GM19023 (cell line): Measurements from ENCODE around the gene TGFBR2.

Experiments
- ATAC-seq: cut with Tn5 transposase; IDR thresholded peaks from one replicate; pipeline ENCODE4 v1.9.1; 2021; ENCODE audit warnings: mild to moderate bottlenecking, moderate library complexity; ENCODE audit not compliant: unreplicated experiment

Gene TGFBR2

DNA sequence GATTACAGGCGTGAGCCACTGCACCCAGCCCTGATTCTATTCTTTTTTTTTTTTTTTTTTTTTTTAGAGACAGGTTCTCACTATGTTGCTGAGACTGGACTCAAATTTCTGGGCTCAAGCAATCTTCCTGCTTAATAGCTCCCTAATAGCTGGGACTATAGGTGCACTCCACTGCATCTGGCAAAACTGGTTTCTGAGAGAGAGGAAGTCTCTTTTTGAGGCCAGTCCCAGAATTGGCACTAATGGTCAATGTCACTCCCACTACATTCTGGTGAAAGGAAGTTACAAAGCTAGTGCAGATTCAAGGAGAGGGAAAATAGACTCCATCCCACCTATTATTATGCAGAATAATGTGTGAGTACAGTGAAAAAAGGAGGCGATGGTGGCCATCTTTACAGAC is 5.8 kb upstream of the TGFBR2 start:
- ATAC-seq = no peak

DNA sequence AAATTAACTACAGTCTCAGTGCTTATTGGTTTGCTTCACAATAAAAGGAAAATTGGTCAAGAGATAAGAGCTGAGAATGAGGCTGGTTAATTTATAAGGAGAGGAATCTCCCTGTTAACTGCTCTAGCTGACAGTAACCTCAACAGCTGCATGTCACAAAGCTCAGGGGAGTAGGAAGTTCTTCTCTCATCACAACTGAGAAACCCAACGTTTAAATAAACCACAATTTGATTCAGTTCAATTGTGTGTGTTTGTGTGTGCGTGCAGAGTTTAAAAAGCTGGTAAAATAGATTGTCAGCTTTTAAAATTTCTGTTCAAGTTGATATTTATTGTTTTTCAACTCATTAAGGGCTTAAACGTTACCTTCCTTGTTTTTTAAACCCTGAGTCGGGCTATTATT is 3.5 kb upstream of the TGFBR2 start:
- ATAC-seq = no peak

DNA sequence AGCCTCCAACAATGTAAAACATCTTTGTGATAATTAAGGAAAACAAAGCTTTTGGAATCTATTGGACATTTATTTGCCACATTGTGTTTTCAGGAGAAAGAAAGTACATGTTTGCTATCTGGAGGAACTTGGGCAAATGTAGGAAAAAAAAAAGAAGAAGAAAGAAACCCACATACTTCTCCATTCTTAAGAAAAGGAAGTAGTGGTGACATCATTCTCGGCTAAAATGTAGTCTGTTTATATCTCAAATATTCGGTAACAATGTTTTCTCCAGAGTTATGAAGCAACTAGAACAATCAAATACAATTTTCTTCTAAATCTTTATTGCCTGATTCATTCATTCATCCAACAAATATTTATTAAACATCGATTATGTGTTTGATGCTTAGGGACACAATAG is 2.3 kb upstream of the TGFBR2 start:
- ATAC-seq = no peak

DNA sequence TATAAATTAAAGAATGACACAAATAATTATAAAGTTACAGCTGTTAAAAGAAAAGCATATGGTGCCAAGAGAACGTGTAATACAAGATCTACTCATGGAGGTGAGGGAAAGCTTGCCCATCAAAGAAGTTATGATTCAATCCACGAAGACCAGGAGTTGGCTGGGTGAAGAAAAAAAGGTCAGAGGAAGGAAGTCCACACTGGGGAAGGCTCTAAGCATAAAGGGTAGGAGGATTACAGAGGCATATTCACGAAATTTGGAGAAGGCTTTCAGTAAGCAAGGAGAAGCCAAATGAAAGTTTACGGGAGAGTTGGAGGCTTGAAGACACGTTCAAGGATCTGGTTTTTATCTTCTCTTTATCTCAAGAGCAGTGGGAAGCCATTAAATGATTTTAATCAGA is 1.8 kb upstream of the TGFBR2 start:
- no peak for ATAC-seq

DNA sequence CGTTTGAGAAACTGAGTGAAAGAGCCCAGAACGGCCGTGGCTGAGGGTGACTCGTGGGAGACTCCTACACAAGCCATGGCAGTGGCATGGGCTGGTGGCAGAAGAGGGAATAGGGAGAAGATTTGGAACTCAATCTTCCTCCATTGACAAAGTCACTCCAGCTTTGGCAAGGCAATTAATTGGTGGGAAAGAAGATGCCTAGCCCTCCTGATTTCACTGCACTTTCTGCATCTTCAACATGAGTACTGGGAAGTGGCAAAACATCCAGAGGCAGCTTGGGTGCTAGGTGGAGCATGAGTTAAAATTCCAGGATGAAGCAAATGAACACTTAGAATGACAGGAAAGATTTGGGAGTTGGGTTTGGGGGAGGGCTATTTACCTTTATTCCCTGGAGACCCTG is 1.4 kb upstream of the TGFBR2 start:
- ATAC-seq = no peak

DNA sequence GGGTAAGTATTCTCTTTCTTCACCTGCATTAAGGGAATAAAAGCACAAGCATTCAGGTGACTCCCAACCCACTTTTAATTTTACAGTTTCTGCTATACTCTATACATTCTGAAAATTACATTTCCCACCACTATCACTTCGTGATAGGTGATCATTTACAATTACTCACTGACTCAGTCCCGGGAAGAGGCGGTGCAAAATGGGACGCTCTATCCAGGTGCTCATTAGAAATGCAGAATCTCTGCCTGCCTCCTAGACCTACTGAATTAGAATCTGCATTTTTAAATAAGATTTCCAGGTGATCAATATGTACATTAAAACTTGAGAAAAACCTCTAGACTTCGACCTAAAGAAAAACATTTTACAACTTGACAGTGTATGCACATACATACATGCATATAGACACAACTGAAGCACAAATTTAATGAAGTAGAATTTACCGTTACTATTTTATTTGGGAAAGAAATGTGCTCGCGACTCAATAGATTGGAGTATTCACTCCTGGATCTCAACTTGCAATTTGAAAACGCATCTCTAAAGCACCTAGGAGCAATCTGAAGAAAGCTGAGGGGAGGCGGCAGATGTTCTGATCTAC is 598 bp upstream of the TGFBR2 start:
- ATAC-seq = no peak

DNA sequence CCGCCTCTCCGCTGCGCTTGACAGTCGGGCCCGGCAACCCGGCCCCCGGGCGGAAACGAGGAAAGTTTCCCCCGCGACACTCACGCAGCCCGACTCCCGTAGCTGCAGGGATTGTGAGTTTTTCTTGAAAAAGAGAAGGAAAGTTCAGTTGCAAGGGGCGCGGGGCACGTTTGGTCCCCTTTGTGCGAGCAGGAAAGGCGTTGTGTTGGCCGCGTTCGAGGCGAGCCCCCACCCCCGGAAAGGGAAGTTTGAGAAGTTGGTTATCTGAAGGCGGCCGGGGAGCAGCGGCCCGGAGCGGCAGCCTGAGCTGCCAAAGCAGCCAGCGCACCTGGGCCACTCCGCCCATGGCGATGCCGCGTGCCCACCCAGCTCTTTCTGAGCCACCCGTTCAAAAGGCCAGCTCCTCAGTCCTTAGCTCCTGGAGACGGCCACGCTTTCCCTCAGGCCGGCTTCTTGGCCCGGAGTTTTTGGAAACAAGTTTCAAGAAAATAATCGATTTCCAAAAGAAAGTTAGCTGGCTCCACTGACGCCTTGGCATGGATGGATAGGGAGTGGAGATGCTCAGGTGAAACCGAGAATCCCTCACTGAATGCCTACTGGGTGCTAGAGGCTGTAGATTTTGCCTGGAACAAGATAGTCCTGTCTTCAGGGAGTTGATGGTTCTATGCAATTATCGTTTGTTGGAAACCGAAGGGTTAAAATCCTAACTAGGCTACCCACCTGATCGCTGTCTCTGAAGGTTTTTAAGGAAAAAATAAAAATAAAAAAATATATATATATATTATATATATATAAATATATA is 832 bp downstream of the TGFBR2 start:
- peak; percentile 46 for ATAC-seq

DNA sequence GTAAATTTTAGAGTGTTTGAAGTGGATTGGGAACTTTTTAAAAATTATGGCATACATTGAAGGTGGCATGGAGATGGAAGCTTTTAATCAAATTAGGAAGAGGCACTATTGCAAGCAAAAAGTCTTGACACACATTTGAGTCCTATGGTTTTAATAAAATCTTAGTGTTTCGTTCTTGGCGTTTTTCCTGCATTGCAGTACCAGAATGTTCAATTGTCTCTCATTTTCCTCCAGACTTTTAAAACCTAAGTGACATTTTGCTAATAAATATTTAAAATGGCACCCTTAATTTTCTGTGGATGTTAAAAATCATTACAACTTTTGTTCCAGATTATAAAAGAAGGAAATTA is 2.2 kb downstream of the TGFBR2 start:
- no peak for ATAC-seq

DNA sequence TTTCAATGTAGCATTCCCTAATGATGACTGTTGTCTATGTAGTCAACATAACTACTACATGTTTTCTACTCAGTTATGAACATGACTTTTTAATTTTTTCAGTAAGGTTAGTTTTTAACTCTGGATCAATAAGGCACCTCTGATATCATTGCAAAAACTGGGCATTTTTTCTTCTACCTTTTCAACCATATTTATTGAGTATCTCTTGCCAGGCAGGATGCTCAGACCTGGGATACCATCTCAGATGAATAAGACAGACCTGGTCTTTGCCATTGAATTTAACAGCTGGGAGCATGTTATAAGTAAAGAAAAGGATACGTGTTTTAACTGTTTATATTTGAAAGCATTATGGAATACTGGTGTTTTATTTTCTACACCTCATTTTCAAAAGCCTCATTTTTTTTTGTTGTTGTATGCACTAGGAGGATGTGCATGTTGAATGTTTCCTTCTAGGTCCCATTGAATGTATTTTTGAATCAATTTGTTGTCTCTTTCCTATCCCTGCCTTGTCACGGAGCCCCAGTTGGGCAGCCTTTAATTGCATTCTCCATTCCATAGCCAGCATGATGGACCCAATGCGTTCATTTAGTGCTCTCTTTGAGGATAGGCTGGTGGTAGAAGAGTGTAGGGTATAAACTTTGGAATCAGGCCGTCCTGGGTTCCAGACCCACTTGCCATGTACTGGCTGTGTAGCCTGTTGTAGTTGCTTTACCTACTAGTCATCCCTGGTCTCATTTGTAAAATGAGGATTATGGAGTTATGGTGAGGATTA is 3.7 kb downstream of the TGFBR2 start:
- ATAC-seq = no peak

DNA sequence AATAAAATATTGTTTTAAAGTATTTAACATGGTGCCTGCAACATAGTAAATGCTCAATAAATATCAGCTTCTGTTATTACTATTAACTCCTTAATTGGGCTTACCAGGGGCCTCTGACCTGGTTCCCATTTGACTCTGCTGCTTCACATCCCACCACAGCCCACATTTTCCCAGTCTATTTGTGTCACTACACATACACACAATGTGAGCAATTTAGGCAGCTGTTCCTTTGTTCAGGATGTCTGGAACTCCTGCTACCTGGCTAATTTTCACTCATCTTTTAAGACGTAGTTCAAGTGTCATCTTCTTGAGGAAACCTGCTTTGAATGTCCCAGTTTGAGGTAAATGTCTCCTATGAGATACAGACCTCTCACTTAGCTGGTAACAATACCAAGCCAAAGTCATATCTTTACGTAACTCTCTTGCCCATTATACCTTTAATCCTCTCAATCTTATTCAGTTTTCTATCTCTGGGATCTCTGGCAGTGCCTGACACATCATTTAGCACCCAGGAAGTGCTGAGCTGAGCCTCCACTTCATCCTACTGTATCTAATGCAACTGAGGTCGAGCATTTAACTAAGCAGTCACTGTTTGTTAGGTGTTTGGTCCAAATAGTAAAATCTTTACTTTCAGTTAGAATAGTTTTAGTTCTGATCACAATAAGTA is 4.4 kb downstream of the TGFBR2 start:
- ATAC-seq = no peak

DNA sequence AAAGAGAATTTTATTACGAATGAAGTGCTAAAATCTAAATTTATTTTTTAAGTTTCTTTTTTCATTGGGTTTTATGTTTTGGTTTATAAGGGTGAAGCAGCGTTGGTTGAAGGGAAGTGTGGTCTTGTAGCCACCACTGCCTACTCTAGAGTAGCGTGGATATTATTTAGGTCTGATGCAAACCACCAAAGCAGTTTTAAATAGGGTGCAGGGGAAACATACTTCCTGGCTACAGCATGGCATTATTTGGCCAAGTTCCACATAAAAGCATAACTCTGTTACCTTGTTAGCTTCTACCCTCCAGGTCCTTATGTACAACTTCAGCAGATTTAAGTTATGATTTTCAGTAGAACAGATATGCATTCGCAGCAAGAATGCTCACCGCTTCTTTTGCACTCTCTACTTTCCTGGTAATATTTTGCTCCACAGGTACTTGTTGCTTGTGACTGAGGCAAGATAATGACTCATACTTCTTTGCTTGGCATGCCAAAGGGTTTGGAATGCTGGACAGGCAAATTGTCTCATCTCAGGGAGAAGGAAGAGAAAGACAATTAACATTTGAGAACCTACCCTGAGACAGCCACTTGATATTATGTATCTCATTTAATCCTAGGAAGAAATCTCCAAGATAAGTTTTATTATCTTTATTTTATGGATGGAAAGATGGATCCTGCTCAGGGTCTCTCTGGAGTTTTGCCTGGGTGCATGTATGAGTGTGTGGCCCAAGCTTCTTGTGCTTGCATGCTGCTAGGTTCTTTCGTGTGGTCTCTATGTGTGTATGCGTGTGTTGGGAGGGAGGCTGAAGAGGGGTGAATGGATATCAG is 5.4 kb downstream of the TGFBR2 start:
- no peak for ATAC-seq

DNA sequence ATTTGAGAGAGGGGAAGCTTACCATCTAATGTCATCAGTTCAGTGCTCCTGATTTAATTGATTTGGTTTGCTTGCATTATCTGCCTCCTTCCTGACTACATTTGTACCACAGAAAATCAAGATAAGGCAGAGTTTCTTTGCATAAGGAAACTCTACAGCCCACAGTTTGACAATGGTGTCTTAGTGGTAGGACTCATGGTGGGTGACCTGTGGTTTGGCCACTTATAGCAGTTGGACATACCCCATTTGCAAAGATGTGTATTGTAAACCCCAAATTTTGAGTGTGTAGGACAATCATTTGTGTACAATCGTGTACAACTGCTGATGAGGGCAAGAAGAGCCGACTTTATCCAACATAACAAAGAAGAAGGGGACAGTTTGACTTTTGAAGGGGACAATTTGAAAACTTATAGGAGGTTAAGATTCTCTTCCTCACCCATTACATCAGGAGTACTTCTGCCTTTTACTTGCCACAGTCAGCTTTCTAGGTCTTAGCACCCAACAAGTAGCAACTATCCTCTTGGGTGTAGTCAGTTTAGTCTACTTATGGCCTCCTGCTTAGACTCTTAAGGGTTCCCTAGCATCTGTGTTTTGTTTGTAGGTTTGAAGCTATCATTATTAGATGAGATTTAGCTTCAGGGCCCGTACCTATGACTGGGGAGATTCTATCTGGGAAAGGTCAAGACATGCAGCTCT is 6.2 kb downstream of the TGFBR2 start:
- ATAC-seq = no peak

DNA sequence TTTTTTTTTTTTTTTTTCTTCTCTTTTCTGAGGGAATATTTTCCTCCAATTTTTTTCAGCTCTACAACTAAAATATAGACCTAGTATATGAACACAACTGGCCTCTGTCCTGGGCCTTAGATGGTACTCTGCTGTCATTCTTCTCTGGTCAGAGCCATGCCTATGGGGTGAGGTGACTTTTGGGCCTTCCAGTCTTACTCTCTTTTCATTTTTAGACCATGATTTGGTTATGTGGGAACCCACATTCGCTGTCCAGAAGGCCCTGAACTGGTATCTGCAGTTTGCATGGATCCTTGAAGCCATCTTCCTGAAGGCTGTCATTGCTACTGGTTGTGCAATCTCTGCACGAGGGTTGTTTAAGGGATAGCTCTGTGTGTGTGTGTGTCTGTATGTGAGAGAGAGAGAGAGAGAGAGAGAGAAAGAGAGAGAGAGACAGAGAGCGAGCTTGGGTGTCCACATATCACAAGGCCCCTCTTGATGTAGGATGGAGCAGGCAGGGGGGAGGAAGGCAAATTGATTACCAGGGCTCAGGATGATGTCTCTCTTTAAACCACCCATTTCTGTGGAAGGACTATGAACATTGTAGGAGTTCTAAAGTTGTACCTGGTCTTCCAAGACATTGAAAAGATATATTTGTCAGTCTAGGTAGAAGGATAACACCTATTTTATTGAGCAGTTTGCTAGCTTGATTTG is 6.9 kb downstream of the TGFBR2 start:
- ATAC-seq = no peak

DNA sequence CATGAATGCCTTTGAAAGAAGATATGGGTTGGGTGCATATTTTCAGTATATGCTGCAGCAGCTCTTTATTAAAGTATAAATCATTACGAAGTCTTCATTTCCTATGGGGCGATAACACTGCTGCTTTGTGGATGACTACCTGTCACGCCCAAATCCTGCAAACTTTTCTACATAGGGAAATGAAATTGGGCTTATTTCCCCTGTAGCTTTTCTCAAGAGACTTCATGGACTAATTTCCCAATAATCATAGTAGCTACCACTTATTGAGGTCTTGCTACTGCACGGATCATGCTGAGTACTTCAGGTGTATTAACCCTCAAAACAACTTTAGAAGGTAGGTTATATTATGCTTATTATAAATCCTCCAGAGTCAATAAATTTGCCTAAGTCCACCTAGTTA is 8.0 kb downstream of the TGFBR2 start:
- no peak for ATAC-seq

DNA sequence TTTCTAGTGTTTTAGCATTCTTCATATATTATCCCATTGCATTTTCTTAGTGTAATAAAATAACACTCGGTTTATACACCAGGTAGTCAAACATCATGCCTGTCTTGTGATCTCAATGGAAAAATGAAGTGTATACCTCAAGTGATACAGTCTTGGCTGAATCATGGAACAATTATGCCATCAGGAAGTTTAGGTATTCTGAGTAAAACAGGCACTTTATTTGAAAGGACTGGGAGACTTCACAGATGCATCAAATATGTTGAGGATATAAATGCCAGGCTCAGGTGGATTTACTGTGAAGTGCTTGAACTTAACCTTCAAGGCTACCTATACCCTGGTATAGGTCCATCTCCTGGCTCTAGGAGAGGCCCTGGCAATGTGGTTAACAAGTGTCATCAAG is 8.5 kb downstream of the TGFBR2 start:
- ATAC-seq = no peak

DNA sequence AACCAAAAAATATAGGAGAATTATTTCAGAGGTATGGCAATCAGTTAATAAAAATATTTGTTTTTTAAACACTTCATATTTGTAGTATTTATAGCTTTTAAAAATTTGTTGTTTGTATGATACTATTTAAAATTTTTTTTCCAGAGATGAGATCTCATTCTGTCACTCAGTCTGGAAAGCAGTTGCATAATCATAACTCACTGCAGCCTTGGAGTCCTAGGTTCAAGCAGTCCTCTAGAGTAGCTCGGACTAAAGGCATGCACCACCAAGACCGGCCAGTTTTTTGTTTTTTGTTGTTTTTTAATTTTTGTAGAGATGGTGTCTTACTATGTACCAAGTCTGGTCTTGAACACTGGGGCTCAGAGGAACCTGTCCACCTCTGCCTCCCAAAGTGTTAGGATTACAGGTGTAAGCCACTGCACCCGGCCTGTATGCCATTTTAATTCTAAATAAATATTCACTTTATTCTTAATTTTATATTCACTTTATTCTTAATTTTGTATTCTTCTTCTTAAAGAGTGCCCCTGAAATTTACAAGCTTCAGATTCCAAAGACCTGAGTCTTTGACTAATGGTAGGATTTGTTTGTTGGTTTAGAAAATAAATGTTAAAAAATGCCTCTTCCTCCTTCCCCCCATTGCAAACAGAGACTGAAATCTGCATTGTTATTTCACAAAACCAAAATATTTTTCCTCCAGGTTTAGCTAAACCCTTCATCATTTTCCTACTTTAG is 9.4 kb downstream of the TGFBR2 start:
- no peak for ATAC-seq

DNA sequence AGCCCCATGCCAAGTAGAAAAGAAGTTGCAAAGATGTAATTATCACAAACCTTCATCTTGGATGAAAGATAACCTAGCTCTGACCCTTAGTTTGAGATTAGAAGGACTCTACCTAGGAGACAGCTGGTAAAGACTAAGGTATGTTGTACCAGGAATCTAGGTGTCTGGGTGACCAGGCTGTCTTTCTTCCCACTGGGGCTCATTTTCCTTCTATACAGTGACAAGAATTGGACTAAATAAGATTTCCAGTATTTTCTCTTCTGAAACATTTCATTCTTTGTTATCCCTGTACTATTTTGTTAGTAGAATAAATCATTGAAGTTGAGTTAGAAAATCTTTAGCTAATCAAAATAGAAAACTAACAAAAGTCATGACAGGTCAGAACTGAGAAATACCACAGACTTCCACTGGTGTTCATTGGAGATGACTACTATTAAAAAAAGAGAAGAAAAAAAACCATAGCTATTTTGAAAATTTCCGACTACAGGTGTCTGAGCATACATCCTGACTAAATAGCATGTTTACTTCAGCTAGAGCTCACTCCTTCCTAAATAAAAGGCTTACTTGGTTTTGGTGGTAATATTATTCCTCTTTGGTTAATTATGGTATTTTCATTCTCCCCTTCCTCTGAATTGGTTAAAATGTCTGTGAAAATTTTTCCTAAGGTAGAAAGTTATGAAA is 10.1 kb downstream of the TGFBR2 start:
- ATAC-seq = no peak

DNA sequence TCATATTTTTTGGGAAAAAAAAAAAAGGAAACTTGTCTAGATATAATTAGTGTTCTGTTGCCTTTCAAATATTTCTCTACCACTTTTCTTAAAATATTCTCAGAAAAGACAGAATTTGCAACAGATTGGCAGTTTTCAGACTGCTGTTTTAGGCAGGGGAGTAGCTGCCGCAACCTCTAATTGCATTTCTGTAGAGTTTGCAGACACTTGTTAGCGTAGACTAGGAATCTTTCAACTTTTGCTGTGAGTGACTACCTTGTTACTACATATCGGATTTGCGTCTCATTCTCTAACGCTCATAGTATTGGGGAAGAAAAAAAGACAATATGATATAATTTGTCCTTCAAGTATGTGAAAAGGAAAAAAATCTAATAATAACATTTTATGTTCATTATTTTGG is 10.7 kb downstream of the TGFBR2 start:
- no peak for ATAC-seq
